WTC11 (cell line): Measurements from ENCODE around the gene TFF2. TPM values are rescaled to one million over a fixed set of nuclear protein-coding genes. Genes with fewer than 3 reads are reported as not detected.

Experiments used
- ATAC-seq: fragments of 200-7000 bp; cut with Tn5 transposase; 2 replicates; pipeline ENCODE4 v1.10.0; 2021; ENCODE audit warnings: mild to moderate bottlenecking, moderate library complexity
- CTCF ChIA-PET: fragments of 300-600 bp; sonication (Branson Sonifier 250); formaldehyde crosslinking; loops from one replicate; lab custom pipeline; 2021; ENCODE audit warnings: antibody characterized with exemption; lab: Charles Lee
- POLR2A ChIA-PET: fragments of 350-600 bp; sonication (Branson Sonifier 250); formaldehyde crosslinking; loops from one replicate; lab custom pipeline; 2021; ENCODE audit warnings: antibody characterized with exemption; lab: Charles Lee
- DNase-seq: peaks from one replicate; pipeline ENCODE4 v3.0.0; 2021; ENCODE audit warnings: low spot score
- H3K27ac Mint-ChIP-seq: 2 replicates; pipeline ENCODE4 v1.8.0; 2021; ENCODE audit warnings: mixed read lengths
- H3K27me3 Mint-ChIP-seq: 2 replicates; pipeline ENCODE4 v1.8.0; 2021; ENCODE audit warnings: low read depth, mild to moderate bottlenecking, moderate library complexity, mixed read lengths
- H3K36me3 Mint-ChIP-seq: 2 replicates; pipeline ENCODE4 v1.8.0; 2021; ENCODE audit warnings: mixed read lengths
- H3K4me1 Mint-ChIP-seq: 2 replicates; pipeline ENCODE4 v1.8.0; 2022; ENCODE audit warnings: mixed read lengths
- H3K4me3 Mint-ChIP-seq: 2 replicates; pipeline ENCODE4 v1.8.0; 2021; ENCODE audit warnings: mild to moderate bottlenecking, moderate library complexity, mixed read lengths
- H3K9me3 Mint-ChIP-seq: 2 replicates; pipeline ENCODE4 v1.8.0; 2021; ENCODE audit warnings: mixed read lengths
- ATF1 ChIP-seq: sonication (generic); formaldehyde crosslinking; IDR thresholded peaks from 2 replicates; pipeline ENCODE4 v1.8.1; 2023; ENCODE audit warnings: mild to moderate bottlenecking, moderate library complexity, missing genetic modification reagents
- ETV6 ChIP-seq: sonication (generic); formaldehyde crosslinking; IDR thresholded peaks from 2 replicates; pipeline ENCODE4 v1.8.1; 2022; ENCODE audit warnings: mild to moderate bottlenecking, missing genetic modification reagents
- FOXK1 ChIP-seq: sonication (generic); formaldehyde crosslinking; IDR thresholded peaks from 2 replicates; pipeline ENCODE4 v1.8.0; 2022; ENCODE audit warnings: mild to moderate bottlenecking, moderate library complexity, missing genetic modification reagents
- FOXP1 ChIP-seq: sonication (generic); formaldehyde crosslinking; IDR thresholded peaks from 2 replicates; pipeline ENCODE4 v1.8.0; 2022; ENCODE audit warnings: missing genetic modification reagents, mild to moderate bottlenecking, moderate library complexity, borderline replicate concordance
- JAZF1 ChIP-seq: fragments of 250-450 bp; sonication (Bioruptor Pico); IDR thresholded peaks from 2 replicates; pipeline ENCODE4 v1.9.0; 2021; ENCODE audit warnings: moderate library complexity, mild to moderate bottlenecking, inconsistent platforms
- NFE2L1 ChIP-seq: sonication (generic); formaldehyde crosslinking; IDR thresholded peaks from 2 replicates; pipeline ENCODE4 v1.8.1; 2023; ENCODE audit warnings: missing genetic modification reagents
- PRRX2 ChIP-seq: fragments of 250-450 bp; sonication (Bioruptor Pico); IDR thresholded peaks from 2 replicates; pipeline ENCODE4 v1.8.0; 2021; ENCODE audit warnings: mild to moderate bottlenecking
- ZNF219 ChIP-seq: sonication (generic); formaldehyde crosslinking; IDR thresholded peaks from 2 replicates; pipeline ENCODE4 v1.8.0; 2023; ENCODE audit warnings: missing genetic modification reagents, mild to moderate bottlenecking, borderline replicate concordance
- ZNF263 ChIP-seq: sonication (generic); formaldehyde crosslinking; IDR thresholded peaks from 2 replicates; pipeline ENCODE4 v1.8.1; 2022; ENCODE audit warnings: low read depth, mild to moderate bottlenecking, moderate library complexity, missing genetic modification reagents
- ZNF317 ChIP-seq: sonication (generic); formaldehyde crosslinking; IDR thresholded peaks from 2 replicates; pipeline ENCODE4 v1.8.1; 2023; ENCODE audit warnings: low read depth, mild to moderate bottlenecking, moderate library complexity, missing genetic modification reagents, borderline replicate concordance
- ZNF396 ChIP-seq: fragments of 250-450 bp; sonication (Bioruptor Pico); IDR thresholded peaks from 2 replicates; pipeline ENCODE4 v1.8.0; 2021; ENCODE audit warnings: mild to moderate bottlenecking, moderate library complexity, borderline replicate concordance
- ZNF423 ChIP-seq: fragments of 250-450 bp; sonication (Bioruptor Pico); IDR thresholded peaks from 2 replicates; pipeline ENCODE4 v2.1.2; 2022; ENCODE audit warnings: mild to moderate bottlenecking, moderate library complexity
- ZNF425 ChIP-seq: fragments of 250-450 bp; sonication (Bioruptor Pico); conservative IDR thresholded peaks from 2 replicates; pipeline ENCODE4 v1.9.0; 2021; ENCODE audit warnings: mild to moderate bottlenecking
- total RNA-seq: library from RNA; stranded (reverse); gene quantifications from 3 replicates; pipeline ENCODE4 v1.2.3, GENCODE V29; 2021
- TF ChIP-seq, protein P1 (sequence below): sonication (generic); formaldehyde crosslinking; IDR thresholded peaks from 2 replicates; pipeline ENCODE4 v1.8.1; 2023; ENCODE audit warnings: mild to moderate bottlenecking, missing genetic modification reagents
- TF ChIP-seq, protein P2 (sequence below): sonication (generic); formaldehyde crosslinking; IDR thresholded peaks from 2 replicates; pipeline ENCODE4 v1.8.0; 2023; ENCODE audit warnings: mild to moderate bottlenecking, missing genetic modification reagents
- TF ChIP-seq, protein P3 (sequence below): sonication (generic); formaldehyde crosslinking; IDR thresholded peaks from 2 replicates; pipeline ENCODE4 v1.8.1; 2022; ENCODE audit warnings: low read depth, missing genetic modification reagents, borderline replicate concordance
- TF ChIP-seq, protein P4 (sequence below): sonication (generic); formaldehyde crosslinking; IDR thresholded peaks from 2 replicates; pipeline ENCODE4 v1.8.0; 2022; ENCODE audit warnings: mild to moderate bottlenecking, missing genetic modification reagents

The TFF2 gene
- total RNA-seq, 1 experiment from 2014 or later = 0.33 TPM

GRCh38 chr21:42369821-42370220, 19.0 kb upstream of the TFF2 start:
- no peak overlapping the region for H3K27ac Mint-ChIP-seq
- no peaks in the 10 kb centered on the region for H3K9me3 Mint-ChIP-seq
- ChIA-PET POLR2A (interaction anchor here (0.5 kb wide), 1 partner anchor 18 kb away, joined by 3 read pairs; no protein-coding TSS in a partner anchor), CTCF (interaction anchor here (0.8 to 1.7 kb wide), 4 partner anchors 11 to 60 kb away, joined by 4 to 8 read pairs (median 6); no protein-coding TSS in a partner anchor)
- TF ChIP-seq ZNF425 (no peak), ZNF219 (CRISPR knock-in tag) (no peak), ZNF317 (no peak), NFE2L1 (CRISPR knock-in tag) (no peak), ATF1 (CRISPR knock-in tag) (no peak), FOXP1 (CRISPR knock-in tag) (no peak), ZNF396 (CRISPR knock-in tag) (no peak), FOXK1 (CRISPR knock-in tag) (no peak), ETV6 (CRISPR knock-in tag) (no peak), ZNF263 (CRISPR knock-in tag) (no peak), PRRX2 (CRISPR knock-in tag) (no peak)
- TF ChIP-seq, protein P1, sequence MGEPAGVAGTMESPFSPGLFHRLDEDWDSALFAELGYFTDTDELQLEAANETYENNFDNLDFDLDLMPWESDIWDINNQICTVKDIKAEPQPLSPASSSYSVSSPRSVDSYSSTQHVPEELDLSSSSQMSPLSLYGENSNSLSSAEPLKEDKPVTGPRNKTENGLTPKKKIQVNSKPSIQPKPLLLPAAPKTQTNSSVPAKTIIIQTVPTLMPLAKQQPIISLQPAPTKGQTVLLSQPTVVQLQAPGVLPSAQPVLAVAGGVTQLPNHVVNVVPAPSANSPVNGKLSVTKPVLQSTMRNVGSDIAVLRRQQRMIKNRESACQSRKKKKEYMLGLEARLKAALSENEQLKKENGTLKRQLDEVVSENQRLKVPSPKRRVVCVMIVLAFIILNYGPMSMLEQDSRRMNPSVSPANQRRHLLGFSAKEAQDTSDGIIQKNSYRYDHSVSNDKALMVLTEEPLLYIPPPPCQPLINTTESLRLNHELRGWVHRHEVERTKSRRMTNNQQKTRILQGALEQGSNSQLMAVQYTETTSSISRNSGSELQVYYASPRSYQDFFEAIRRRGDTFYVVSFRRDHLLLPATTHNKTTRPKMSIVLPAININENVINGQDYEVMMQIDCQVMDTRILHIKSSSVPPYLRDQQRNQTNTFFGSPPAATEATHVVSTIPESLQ = no peak
- TF ChIP-seq, protein P2, sequence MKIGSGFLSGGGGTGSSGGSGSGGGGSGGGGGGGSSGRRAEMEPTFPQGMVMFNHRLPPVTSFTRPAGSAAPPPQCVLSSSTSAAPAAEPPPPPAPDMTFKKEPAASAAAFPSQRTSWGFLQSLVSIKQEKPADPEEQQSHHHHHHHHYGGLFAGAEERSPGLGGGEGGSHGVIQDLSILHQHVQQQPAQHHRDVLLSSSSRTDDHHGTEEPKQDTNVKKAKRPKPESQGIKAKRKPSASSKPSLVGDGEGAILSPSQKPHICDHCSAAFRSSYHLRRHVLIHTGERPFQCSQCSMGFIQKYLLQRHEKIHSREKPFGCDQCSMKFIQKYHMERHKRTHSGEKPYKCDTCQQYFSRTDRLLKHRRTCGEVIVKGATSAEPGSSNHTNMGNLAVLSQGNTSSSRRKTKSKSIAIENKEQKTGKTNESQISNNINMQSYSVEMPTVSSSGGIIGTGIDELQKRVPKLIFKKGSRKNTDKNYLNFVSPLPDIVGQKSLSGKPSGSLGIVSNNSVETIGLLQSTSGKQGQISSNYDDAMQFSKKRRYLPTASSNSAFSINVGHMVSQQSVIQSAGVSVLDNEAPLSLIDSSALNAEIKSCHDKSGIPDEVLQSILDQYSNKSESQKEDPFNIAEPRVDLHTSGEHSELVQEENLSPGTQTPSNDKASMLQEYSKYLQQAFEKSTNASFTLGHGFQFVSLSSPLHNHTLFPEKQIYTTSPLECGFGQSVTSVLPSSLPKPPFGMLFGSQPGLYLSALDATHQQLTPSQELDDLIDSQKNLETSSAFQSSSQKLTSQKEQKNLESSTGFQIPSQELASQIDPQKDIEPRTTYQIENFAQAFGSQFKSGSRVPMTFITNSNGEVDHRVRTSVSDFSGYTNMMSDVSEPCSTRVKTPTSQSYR (CRISPR knock-in tag) = no peak
- H3K36me3 Mint-ChIP-seq = no peaks in the 10 kb centered on the region
- peak; percentile 73 for ATAC-seq
- H3K4me3 Mint-ChIP-seq = no peak overlapping the region
- H3K4me1 Mint-ChIP-seq = peaks cover 11% of the 10 kb centered on the region
- DNase-seq = peak; percentile 51
- no peaks in the 10 kb centered on the region for H3K27me3 Mint-ChIP-seq

DNA sequence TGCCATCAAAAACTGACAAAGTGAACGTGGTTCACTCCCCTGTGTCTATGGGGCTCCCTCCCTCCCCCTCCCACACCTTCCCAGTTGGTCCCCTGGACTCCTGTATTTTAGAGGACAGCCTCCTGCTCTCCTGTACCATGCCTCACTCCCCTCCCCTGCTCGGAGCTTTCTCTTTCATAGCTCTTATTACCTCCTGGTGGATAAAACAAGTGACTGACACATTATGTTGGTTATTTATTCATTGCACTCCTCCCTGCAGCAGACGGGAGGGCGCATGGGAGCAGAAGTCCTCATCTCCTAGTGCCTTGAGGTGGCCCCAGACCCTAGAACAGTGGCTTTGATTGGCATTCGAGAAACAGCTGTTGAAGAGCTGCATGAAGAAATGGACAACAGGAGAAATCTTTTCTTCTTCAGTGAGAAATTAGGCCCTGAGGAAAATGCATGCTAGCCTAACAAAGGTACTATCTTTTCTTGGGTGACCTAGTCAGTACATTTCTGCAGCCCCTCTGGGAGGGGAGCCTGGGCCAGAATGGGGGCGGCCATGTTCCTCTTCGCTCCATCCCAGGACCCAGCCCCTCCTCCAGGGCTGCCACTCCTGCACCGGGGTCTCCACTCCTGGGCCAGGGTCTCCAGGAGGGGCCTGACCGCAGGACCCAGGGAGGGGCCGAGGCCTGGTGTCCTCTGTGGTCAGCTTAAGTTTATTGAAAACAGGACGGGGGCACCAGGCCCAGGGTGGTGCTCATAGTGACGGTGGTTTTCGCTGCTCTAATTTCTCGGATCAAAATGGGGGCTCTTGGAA, 16.8 kb upstream of the TFF2 start:
- ATAC-seq = no peak
- H3K27ac Mint-ChIP-seq = no peak overlapping the region; the same call in 1 of the 2 replicates
- no peaks in the 10 kb centered on the region for H3K9me3 Mint-ChIP-seq
- ChIA-PET CTCF (interaction anchor here (1.0 to 2.8 kb wide), 2 partner anchors 14 to 58 kb away, joined by 3 to 19 read pairs; no protein-coding TSS in a partner anchor), POLR2A (no interaction called here)
- no peak for DNase-seq
- H3K36me3 Mint-ChIP-seq = no peaks in the 10 kb centered on the region
- no peak overlapping the region for H3K4me3 Mint-ChIP-seq
- H3K4me1 Mint-ChIP-seq = peaks cover 8% of the 10 kb centered on the region; the same call in 1 of the 2 replicates
- H3K27me3 Mint-ChIP-seq = no peaks in the 10 kb centered on the region
- TF ChIP-seq, protein P3, sequence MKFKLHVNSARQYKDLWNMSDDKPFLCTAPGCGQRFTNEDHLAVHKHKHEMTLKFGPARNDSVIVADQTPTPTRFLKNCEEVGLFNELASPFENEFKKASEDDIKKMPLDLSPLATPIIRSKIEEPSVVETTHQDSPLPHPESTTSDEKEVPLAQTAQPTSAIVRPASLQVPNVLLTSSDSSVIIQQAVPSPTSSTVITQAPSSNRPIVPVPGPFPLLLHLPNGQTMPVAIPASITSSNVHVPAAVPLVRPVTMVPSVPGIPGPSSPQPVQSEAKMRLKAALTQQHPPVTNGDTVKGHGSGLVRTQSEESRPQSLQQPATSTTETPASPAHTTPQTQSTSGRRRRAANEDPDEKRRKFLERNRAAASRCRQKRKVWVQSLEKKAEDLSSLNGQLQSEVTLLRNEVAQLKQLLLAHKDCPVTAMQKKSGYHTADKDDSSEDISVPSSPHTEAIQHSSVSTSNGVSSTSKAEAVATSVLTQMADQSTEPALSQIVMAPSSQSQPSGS (CRISPR knock-in tag) = no peak
- TF ChIP-seq, protein P4, sequence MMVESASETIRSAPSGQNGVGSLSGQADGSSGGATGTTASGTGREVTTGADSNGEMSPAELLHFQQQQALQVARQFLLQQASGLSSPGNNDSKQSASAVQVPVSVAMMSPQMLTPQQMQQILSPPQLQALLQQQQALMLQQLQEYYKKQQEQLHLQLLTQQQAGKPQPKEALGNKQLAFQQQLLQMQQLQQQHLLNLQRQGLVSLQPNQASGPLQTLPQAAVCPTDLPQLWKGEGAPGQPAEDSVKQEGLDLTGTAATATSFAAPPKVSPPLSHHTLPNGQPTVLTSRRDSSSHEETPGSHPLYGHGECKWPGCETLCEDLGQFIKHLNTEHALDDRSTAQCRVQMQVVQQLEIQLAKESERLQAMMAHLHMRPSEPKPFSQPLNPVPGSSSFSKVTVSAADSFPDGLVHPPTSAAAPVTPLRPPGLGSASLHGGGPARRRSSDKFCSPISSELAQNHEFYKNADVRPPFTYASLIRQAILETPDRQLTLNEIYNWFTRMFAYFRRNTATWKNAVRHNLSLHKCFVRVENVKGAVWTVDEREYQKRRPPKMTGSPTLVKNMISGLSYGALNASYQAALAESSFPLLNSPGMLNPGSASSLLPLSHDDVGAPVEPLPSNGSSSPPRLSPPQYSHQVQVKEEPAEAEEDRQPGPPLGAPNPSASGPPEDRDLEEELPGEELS (CRISPR knock-in tag) = no peak
- TF ChIP-seq ZNF423 (CRISPR knock-in tag) (no peak), ZNF425 (no peak), JAZF1 (no peak)
